ENCODE results near the gene NRP1. TPM values are rescaled to one million over a fixed set of nuclear protein-coding genes. Genes with fewer than 3 reads are reported as not detected.

Gene NRP1
- total RNA-seq, 1 donor from 2014 or later, result 486 TPM

- DNase-seq (ENCODE audit: low spot score), result no peak
- Mint-ChIP-seq H3K4me3 (ENCODE audit: unreplicated experiment) (no peak overlapping the region), H3K4me1 (ENCODE audit: unreplicated experiment) (no peaks in the 10 kb centered on the region), H3K27ac (ENCODE audit: unreplicated experiment) (no peak overlapping the region), H3K27me3 (ENCODE audit: unreplicated experiment) (peaks cover 6% of the 10 kb centered on the region), H3K36me3 (ENCODE audit: low read depth, unreplicated experiment) (no peaks in the 10 kb centered on the region), H3K9me3 (ENCODE audit: unreplicated experiment) (no peaks in the 10 kb centered on the region)
- TF ChIP-seq CTCF (IDR thresholded peaks at IDR 0.05; ENCODE audit: unreplicated experiment), result no peak
Observed at GRCh38 chr10:33136271-33136670, 198.2 kb downstream of the NRP1 start.

- no peak for DNase-seq (ENCODE audit: low spot score)
- H3K4me3 Mint-ChIP-seq (ENCODE audit: unreplicated experiment), result no peak overlapping the region
- no peaks in the 10 kb centered on the region for H3K36me3 Mint-ChIP-seq (ENCODE audit: low read depth, unreplicated experiment)
- TF ChIP-seq CTCF (IDR thresholded peaks at IDR 0.05; ENCODE audit: unreplicated experiment), result no peak
- no peaks in the 10 kb centered on the region for H3K4me1 Mint-ChIP-seq (ENCODE audit: unreplicated experiment)
- peaks cover 2% of the 10 kb centered on the region for H3K27me3 Mint-ChIP-seq (ENCODE audit: unreplicated experiment)
- H3K9me3 Mint-ChIP-seq (ENCODE audit: unreplicated experiment), result no peaks in the 10 kb centered on the region
- H3K27ac Mint-ChIP-seq (ENCODE audit: unreplicated experiment), result no peak overlapping the region
Observed at GRCh38 chr10:33134011-33134751, 200.3 kb downstream of the NRP1 start.

GRCh38 chr10:33133557-33133956 lies 200.9 kb downstream of the NRP1 start:
- TF ChIP-seq CTCF (IDR thresholded peaks at IDR 0.05; ENCODE audit: unreplicated experiment), result no peak
- no peak for DNase-seq (ENCODE audit: low spot score)
- Mint-ChIP-seq H3K4me3 (ENCODE audit: unreplicated experiment) (no peak overlapping the region), H3K27ac (ENCODE audit: unreplicated experiment) (no peak overlapping the region), H3K27me3 (ENCODE audit: unreplicated experiment) (peaks cover 1% of the 10 kb centered on the region), H3K9me3 (ENCODE audit: unreplicated experiment) (no peaks in the 10 kb centered on the region), H3K4me1 (ENCODE audit: unreplicated experiment) (no peaks in the 10 kb centered on the region), H3K36me3 (ENCODE audit: low read depth, unreplicated experiment) (no peaks in the 10 kb centered on the region)

- peaks cover 1% of the 10 kb centered on the region for H3K27me3 Mint-ChIP-seq (ENCODE audit: unreplicated experiment)
- no peaks in the 10 kb centered on the region for H3K9me3 Mint-ChIP-seq (ENCODE audit: unreplicated experiment)
- H3K4me1 Mint-ChIP-seq (ENCODE audit: unreplicated experiment), result no peaks in the 10 kb centered on the region
- H3K27ac Mint-ChIP-seq (ENCODE audit: unreplicated experiment), result no peak overlapping the region
- no peak for TF ChIP-seq CTCF (IDR thresholded peaks at IDR 0.05; ENCODE audit: unreplicated experiment)
- H3K36me3 Mint-ChIP-seq (ENCODE audit: low read depth, unreplicated experiment), result no peaks in the 10 kb centered on the region
- H3K4me3 Mint-ChIP-seq (ENCODE audit: unreplicated experiment), result no peak overlapping the region
- no peak for DNase-seq (ENCODE audit: low spot score)
Observed at GRCh38 chr10:33132626-33133025, 201.8 kb downstream of the NRP1 start.

GRCh38 chr10:33129996-33130386 lies 204.5 kb downstream of the NRP1 start:
- Mint-ChIP-seq H3K27ac (ENCODE audit: unreplicated experiment) (no peak overlapping the region), H3K27me3 (ENCODE audit: unreplicated experiment) (no peaks in the 10 kb centered on the region), H3K4me1 (ENCODE audit: unreplicated experiment) (peaks cover 17% of the 10 kb centered on the region), H3K9me3 (ENCODE audit: unreplicated experiment) (no peaks in the 10 kb centered on the region), H3K4me3 (ENCODE audit: unreplicated experiment) (no peak overlapping the region), H3K36me3 (ENCODE audit: low read depth, unreplicated experiment) (no peaks in the 10 kb centered on the region)
- TF ChIP-seq CTCF (IDR thresholded peaks at IDR 0.05; ENCODE audit: unreplicated experiment), result no peak
- DNase-seq (ENCODE audit: low spot score), result no peak
